WTC11 (cell line): ENCODE results near the gene GDPD4. TPM values are rescaled to one million over a fixed set of nuclear protein-coding genes. Genes with fewer than 3 reads are reported as not detected.

ENCODE experiments used
- ATAC-seq: fragments of 200-7000 bp; cut with Tn5 transposase; 2 replicates; pipeline ENCODE4 v1.10.0; 2021; ENCODE audit warnings: mild to moderate bottlenecking, moderate library complexity
- CTCF ChIA-PET: fragments of 300-600 bp; sonication (Branson Sonifier 250); formaldehyde crosslinking; loops from one replicate; lab custom pipeline; 2021; ENCODE audit warnings: antibody characterized with exemption; lab: Charles Lee
- POLR2A ChIA-PET: fragments of 350-600 bp; sonication (Branson Sonifier 250); formaldehyde crosslinking; loops from one replicate; lab custom pipeline; 2021; ENCODE audit warnings: antibody characterized with exemption; lab: Charles Lee
- DNase-seq: peaks from one replicate; pipeline ENCODE4 v3.0.0; 2021; ENCODE audit warnings: low spot score
- H3K27ac Mint-ChIP-seq: 2 replicates; pipeline ENCODE4 v1.8.0; 2021; ENCODE audit warnings: mixed read lengths
- H3K27me3 Mint-ChIP-seq: 2 replicates; pipeline ENCODE4 v1.8.0; 2021; ENCODE audit warnings: low read depth, mild to moderate bottlenecking, moderate library complexity, mixed read lengths
- H3K36me3 Mint-ChIP-seq: 2 replicates; pipeline ENCODE4 v1.8.0; 2021; ENCODE audit warnings: mixed read lengths
- H3K4me1 Mint-ChIP-seq: 2 replicates; pipeline ENCODE4 v1.8.0; 2022; ENCODE audit warnings: mixed read lengths
- H3K4me3 Mint-ChIP-seq: 2 replicates; pipeline ENCODE4 v1.8.0; 2021; ENCODE audit warnings: mild to moderate bottlenecking, moderate library complexity, mixed read lengths
- H3K9me3 Mint-ChIP-seq: 2 replicates; pipeline ENCODE4 v1.8.0; 2021; ENCODE audit warnings: mixed read lengths
- E2F5 ChIP-seq: sonication (generic); formaldehyde crosslinking; IDR thresholded peaks from 2 replicates; pipeline ENCODE4 v1.8.1; 2022; ENCODE audit warnings: mild to moderate bottlenecking, moderate library complexity, missing genetic modification reagents
- GRHL2 ChIP-seq: fragments of 250-450 bp; sonication (Bioruptor Pico); IDR thresholded peaks from 2 replicates; pipeline ENCODE4 v1.8.0; 2022; ENCODE audit warnings: mild to moderate bottlenecking, moderate library complexity; ENCODE audit not compliant: insufficient replicate concordance, severe bottlenecking
- MYBL2 ChIP-seq: sonication (generic); formaldehyde crosslinking; IDR thresholded peaks from 2 replicates; pipeline ENCODE4 v1.8.1; 2023; ENCODE audit warnings: mild to moderate bottlenecking, moderate library complexity, missing genetic modification reagents
- NFATC4 ChIP-seq: fragments of 250-450 bp; sonication (Bioruptor Pico); IDR thresholded peaks from 2 replicates; pipeline ENCODE4 v1.9.0; 2021; ENCODE audit warnings: mild to moderate bottlenecking
- PRRX2 ChIP-seq: fragments of 250-450 bp; sonication (Bioruptor Pico); IDR thresholded peaks from 2 replicates; pipeline ENCODE4 v1.8.0; 2021; ENCODE audit warnings: mild to moderate bottlenecking
- SMAD4 ChIP-seq: sonication (generic); formaldehyde crosslinking; IDR thresholded peaks from 2 replicates; pipeline ENCODE4 v1.8.0; 2022; ENCODE audit warnings: mild to moderate bottlenecking, missing genetic modification reagents
- STAT6 ChIP-seq: sonication (generic); formaldehyde crosslinking; conservative IDR thresholded peaks from 2 replicates; pipeline ENCODE4 v1.8.1; 2023; ENCODE audit warnings: mild to moderate bottlenecking, low read depth, missing genetic modification reagents, moderate library complexity
- TP53 ChIP-seq: sonication (generic); formaldehyde crosslinking; IDR thresholded peaks from 2 replicates; pipeline ENCODE4 v1.8.1; 2023; ENCODE audit warnings: mild to moderate bottlenecking, missing genetic modification reagents
- USF1 ChIP-seq: sonication (generic); formaldehyde crosslinking; IDR thresholded peaks from 2 replicates; pipeline ENCODE4 v1.8.0; 2022; ENCODE audit warnings: mild to moderate bottlenecking, missing genetic modification reagents
- USF2 ChIP-seq: sonication (generic); formaldehyde crosslinking; IDR thresholded peaks from 2 replicates; pipeline ENCODE4 v1.8.1; 2023; ENCODE audit warnings: mild to moderate bottlenecking, missing genetic modification reagents, moderate library complexity
- ZNF263 ChIP-seq: sonication (generic); formaldehyde crosslinking; IDR thresholded peaks from 2 replicates; pipeline ENCODE4 v1.8.1; 2022; ENCODE audit warnings: low read depth, mild to moderate bottlenecking, moderate library complexity, missing genetic modification reagents
- ZNF317 ChIP-seq: sonication (generic); formaldehyde crosslinking; IDR thresholded peaks from 2 replicates; pipeline ENCODE4 v1.8.1; 2023; ENCODE audit warnings: low read depth, mild to moderate bottlenecking, moderate library complexity, missing genetic modification reagents, borderline replicate concordance
- ZNF423 ChIP-seq: fragments of 250-450 bp; sonication (Bioruptor Pico); IDR thresholded peaks from 2 replicates; pipeline ENCODE4 v2.1.2; 2022; ENCODE audit warnings: mild to moderate bottlenecking, moderate library complexity
- total RNA-seq: library from RNA; stranded (reverse); gene quantifications from 3 replicates; pipeline ENCODE4 v1.2.3, GENCODE V29; 2021
- TF ChIP-seq, protein P1 (sequence below): sonication (generic); formaldehyde crosslinking; IDR thresholded peaks from 2 replicates; pipeline ENCODE4 v1.8.0; 2022; ENCODE audit warnings: missing genetic modification reagents
- TF ChIP-seq, protein P2 (sequence below): sonication (generic); formaldehyde crosslinking; IDR thresholded peaks from 2 replicates; pipeline ENCODE4 v1.8.1; 2022; ENCODE audit warnings: low read depth, missing genetic modification reagents, borderline replicate concordance
- TF ChIP-seq, protein P3 (sequence below): fragments of 250-450 bp; sonication (Bioruptor Pico); conservative IDR thresholded peaks from 2 replicates; pipeline ENCODE4 v1.9.0; 2021; ENCODE audit warnings: mild to moderate bottlenecking

GDPD4 gene
- total RNA-seq, 1 experiment from 2014 or later: not detected

DNA sequence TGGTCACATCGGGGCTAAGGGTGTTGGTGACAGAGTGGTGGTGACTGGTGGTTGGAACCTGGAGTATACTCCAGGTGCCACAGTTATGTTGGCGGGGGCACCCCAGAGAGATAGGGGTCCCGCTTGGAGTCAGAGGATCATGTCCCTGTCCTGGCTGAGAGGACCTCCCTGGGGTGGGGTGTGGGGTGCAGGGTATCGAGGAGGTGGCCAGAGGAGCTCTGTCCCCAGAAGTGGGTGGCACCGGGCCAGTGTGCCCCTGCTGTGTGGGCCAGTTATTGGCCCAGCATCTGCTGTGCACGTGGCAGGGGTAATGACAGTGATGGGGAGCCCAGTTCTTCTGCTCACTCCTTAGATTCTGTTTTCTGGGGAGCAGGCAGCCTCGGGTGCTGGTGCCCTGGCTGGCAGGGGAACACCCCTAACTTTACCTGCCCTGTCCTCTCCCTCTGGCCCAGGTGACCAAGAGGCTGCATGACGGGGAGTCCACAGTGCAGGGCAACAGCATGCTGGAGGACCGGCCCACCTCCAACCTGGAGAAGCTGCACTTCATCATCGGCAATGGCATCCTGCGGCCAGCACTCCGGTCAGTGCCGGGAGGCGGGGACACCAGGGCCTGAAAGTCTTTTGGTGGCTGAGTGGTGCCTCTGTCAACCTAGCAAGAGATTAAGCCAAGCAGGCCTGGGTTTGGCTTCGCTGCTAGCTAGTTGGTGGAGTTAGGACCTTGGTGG lies 117.2 kb downstream of the GDPD4 start:
- H3K4me3 Mint-ChIP-seq: no peak overlapping the region
- peaks cover 15% of the 10 kb centered on the region for H3K4me1 Mint-ChIP-seq
- POLR2A ChIA-PET: no interaction called here
- no peaks in the 10 kb centered on the region for H3K9me3 Mint-ChIP-seq
- DNase-seq (no peak), ATAC-seq (no peak)
- CTCF ChIA-PET: interaction anchor here (0.9 to 4.6 kb wide), 5 partner anchors 40 to 93 kb away, joined by 3 to 25 read pairs (median 3); partner anchors contain the start of gene MYO7A
- no peaks in the 10 kb centered on the region for H3K27me3 Mint-ChIP-seq
- no peaks in the 10 kb centered on the region for H3K36me3 Mint-ChIP-seq
- H3K27ac Mint-ChIP-seq: no peak overlapping the region
- TF ChIP-seq, protein P1, sequence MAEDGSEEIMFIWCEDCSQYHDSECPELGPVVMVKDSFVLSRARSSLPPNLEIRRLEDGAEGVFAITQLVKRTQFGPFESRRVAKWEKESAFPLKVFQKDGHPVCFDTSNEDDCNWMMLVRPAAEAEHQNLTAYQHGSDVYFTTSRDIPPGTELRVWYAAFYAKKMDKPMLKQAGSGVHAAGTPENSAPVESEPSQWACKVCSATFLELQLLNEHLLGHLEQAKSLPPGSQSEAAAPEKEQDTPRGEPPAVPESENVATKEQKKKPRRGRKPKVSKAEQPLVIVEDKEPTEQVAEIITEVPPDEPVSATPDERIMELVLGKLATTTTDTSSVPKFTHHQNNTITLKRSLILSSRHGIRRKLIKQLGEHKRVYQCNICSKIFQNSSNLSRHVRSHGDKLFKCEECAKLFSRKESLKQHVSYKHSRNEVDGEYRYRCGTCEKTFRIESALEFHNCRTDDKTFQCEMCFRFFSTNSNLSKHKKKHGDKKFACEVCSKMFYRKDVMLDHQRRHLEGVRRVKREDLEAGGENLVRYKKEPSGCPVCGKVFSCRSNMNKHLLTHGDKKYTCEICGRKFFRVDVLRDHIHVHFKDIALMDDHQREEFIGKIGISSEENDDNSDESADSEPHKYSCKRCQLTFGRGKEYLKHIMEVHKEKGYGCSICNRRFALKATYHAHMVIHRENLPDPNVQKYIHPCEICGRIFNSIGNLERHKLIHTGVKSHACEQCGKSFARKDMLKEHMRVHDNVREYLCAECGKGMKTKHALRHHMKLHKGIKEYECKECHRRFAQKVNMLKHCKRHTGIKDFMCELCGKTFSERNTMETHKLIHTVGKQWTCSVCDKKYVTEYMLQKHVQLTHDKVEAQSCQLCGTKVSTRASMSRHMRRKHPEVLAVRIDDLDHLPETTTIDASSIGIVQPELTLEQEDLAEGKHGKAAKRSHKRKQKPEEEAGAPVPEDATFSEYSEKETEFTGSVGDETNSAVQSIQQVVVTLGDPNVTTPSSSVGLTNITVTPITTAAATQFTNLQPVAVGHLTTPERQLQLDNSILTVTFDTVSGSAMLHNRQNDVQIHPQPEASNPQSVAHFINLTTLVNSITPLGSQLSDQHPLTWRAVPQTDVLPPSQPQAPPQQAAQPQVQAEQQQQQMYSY (CRISPR knock-in tag): no peak

DNA sequence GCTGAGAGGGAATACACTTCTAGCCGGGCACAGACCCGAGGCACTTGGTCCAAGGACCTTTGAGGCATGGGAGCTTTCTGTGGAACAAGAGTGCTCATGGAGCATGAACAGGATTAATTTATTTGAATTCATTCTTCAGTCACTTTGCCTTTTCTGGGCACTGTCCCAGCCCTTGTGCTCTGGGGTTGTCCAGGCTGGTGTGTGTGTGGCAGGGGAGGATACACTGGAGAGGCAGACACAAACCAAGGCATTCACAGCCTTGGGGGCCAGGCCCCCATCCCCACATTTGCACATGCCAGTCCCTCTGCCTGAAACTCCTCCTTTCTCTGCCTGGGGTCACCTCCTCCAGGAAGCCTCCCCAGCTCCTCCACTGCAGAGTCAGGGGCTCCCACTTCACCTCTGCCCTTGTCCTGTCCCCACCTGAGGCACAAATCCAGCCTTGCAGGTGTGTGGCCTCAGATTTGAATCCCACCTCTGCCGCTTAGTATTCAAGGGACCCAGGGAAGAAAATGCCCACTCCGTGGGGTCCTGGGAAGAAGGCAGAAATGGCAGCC lies 118.0 kb downstream of the GDPD4 start:
- POLR2A ChIA-PET: no interaction called here
- peaks cover under 1% of the 10 kb centered on the region for H3K9me3 Mint-ChIP-seq
- no peaks in the 10 kb centered on the region; the same call in 1 of the 2 replicates for H3K36me3 Mint-ChIP-seq
- peaks cover 7% of the 10 kb centered on the region for H3K4me1 Mint-ChIP-seq
- TF ChIP-seq, protein P2, sequence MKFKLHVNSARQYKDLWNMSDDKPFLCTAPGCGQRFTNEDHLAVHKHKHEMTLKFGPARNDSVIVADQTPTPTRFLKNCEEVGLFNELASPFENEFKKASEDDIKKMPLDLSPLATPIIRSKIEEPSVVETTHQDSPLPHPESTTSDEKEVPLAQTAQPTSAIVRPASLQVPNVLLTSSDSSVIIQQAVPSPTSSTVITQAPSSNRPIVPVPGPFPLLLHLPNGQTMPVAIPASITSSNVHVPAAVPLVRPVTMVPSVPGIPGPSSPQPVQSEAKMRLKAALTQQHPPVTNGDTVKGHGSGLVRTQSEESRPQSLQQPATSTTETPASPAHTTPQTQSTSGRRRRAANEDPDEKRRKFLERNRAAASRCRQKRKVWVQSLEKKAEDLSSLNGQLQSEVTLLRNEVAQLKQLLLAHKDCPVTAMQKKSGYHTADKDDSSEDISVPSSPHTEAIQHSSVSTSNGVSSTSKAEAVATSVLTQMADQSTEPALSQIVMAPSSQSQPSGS (CRISPR knock-in tag): no peak
- TF ChIP-seq STAT6 (CRISPR knock-in tag): no peak
- TF ChIP-seq NFATC4 (CRISPR knock-in tag): no peak
- TF ChIP-seq ZNF317 (CRISPR knock-in tag): no peak
- TF ChIP-seq PRRX2 (CRISPR knock-in tag): no peak
- no peak for TF ChIP-seq USF2 (CRISPR knock-in tag)
- no peak for TF ChIP-seq MYBL2 (CRISPR knock-in tag)
- no peak for TF ChIP-seq E2F5
- no peak for TF ChIP-seq ZNF423 (CRISPR knock-in tag)
- TF ChIP-seq ZNF263 (CRISPR knock-in tag): no peak
- TF ChIP-seq SMAD4 (CRISPR knock-in tag): no peak
- TF ChIP-seq TP53 (CRISPR knock-in tag): no peak
- no peak for TF ChIP-seq USF1 (CRISPR knock-in tag)
- TF ChIP-seq, protein P3, sequence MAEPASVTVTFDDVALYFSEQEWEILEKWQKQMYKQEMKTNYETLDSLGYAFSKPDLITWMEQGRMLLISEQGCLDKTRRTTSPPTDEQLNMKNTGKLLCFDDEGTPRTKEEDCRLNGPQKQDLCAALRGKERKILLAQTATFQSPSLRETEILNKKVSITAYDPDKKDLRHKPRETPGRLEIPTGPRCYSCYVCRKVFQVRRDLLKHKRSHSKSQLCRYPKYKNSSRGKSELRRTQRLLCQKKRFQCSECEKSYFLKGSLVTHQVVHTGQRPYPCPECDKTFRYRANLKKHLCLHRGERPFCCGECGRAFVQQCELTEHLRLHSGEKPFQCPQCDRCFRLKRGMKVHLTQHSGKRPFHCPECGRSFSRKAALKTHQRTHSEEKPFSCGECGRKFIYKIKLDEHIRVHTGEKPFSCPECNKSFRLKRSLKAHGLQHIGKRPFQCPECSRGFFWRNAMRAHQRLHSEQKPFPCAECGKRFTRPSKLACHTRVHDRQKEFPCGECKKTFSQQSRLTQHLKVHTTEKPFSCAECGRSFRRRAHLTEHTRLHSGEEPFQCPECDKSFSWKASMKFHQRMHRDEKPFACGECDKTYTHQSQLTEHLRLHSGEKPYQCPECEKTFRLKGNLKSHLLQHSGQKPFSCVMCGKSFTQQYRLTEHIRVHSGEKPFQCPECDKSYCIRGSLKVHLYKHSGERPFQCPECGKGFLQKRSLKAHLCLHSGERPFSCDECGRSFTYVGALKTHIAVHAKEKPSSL (CRISPR knock-in tag): no peak
- TF ChIP-seq GRHL2 (CRISPR knock-in tag): no peak
- no peak for DNase-seq
- H3K4me3 Mint-ChIP-seq: no peak overlapping the region
- CTCF ChIA-PET: interaction anchor here (2.1 to 4.6 kb wide), 2 partner anchors 56 to 92 kb away, joined by 8 to 25 read pairs; partner anchors contain the start of gene MYO7A
- no peak for ATAC-seq
- H3K27me3 Mint-ChIP-seq: no peaks in the 10 kb centered on the region
- H3K27ac Mint-ChIP-seq: no peak overlapping the region
